ENCODE results near the gene DNAH11.

- TF ChIP-seq, protein P1, sequence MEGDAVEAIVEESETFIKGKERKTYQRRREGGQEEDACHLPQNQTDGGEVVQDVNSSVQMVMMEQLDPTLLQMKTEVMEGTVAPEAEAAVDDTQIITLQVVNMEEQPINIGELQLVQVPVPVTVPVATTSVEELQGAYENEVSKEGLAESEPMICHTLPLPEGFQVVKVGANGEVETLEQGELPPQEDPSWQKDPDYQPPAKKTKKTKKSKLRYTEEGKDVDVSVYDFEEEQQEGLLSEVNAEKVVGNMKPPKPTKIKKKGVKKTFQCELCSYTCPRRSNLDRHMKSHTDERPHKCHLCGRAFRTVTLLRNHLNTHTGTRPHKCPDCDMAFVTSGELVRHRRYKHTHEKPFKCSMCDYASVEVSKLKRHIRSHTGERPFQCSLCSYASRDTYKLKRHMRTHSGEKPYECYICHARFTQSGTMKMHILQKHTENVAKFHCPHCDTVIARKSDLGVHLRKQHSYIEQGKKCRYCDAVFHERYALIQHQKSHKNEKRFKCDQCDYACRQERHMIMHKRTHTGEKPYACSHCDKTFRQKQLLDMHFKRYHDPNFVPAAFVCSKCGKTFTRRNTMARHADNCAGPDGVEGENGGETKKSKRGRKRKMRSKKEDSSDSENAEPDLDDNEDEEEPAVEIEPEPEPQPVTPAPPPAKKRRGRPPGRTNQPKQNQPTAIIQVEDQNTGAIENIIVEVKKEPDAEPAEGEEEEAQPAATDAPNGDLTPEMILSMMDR (IDR thresholded peaks at IDR 0.05), result no peak
- no peak for TF ChIP-seq POLR2A (IDR thresholded peaks at IDR 0.05)
Observed at GRCh38 chr7:21828841-21829240, 286.0 kb downstream of the DNAH11 start.
